Measurements from ENCODE around the gene TINAGL1. TPM values are rescaled to one million over a fixed set of nuclear protein-coding genes. Genes with fewer than 3 reads are reported as not detected.

TINAGL1 gene
- total and polyA plus RNA-seq, 2 of the 13 experiments (the other 11 are each of a cell fraction or from before 2014, with no cell fraction given) = 24.7 to 76.8 TPM

DNA sequence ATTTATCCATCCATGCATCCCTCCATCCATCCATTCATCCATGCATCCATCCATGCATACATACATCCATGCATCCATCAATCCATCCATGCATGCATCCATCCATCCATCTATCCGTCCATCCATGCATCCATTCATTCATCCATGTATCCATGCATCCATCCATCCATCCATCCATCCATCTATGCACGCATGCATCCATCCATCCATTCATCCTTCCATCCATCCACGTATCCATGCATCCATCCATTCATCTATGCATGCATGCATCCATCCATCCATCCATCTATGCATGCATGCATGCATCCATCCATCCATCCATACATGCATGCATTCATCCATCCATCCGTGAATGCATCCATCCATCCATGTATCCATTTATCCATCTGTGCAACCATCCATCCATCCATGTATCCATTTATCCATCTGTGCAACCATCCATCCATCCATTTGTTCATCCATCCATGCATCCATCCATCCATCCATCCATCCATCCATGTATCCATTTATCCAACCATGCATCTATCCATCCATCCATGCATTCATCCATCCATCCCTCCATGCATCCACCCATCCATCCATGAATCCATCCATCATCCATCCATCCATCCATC is 30.3 kb upstream of the TINAGL1 start (continued):
- TF ChIP-seq, protein P1, sequence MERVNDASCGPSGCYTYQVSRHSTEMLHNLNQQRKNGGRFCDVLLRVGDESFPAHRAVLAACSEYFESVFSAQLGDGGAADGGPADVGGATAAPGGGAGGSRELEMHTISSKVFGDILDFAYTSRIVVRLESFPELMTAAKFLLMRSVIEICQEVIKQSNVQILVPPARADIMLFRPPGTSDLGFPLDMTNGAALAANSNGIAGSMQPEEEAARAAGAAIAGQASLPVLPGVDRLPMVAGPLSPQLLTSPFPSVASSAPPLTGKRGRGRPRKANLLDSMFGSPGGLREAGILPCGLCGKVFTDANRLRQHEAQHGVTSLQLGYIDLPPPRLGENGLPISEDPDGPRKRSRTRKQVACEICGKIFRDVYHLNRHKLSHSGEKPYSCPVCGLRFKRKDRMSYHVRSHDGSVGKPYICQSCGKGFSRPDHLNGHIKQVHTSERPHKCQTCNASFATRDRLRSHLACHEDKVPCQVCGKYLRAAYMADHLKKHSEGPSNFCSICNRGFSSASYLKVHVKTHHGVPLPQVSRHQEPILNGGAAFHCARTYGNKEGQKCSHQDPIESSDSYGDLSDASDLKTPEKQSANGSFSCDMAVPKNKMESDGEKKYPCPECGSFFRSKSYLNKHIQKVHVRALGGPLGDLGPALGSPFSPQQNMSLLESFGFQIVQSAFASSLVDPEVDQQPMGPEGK (CRISPR knock-in tag; IDR thresholded peaks at IDR 0.05) = no peak

DNA sequence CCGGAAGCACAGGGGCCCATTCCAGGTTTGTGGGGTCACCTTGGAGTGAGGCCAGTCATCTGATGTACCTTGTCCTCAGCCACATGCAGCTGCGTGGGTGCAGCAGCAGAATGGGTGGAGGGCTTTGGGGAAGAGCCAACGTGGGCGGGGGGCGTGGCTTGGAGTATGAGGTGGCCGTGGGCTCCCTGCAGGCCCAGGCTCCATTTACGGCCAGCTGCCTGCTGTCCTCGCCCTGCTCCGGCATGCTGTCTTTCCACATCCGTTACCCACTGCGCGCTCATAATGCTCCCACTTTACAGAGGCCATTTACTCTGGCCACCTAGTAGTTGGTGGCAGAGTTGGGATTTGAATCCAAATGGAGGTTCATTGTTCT is 27.8 kb upstream of the TINAGL1 start:
- no peak for DNase-seq (ENCODE audit: low spot score)
- peak; percentile 32 for ATAC-seq
- FAIRE-seq = no peak
- Histone ChIP-seq H3K27ac (ENCODE audit: extremely low read length, insufficient read depth, low read length) (no peak overlapping the region), H4K20me1 (ENCODE audit: insufficient read depth, low read length) (no peaks in the 10 kb centered on the region), H3K79me2 (ENCODE audit: insufficient read depth, low read length) (no peaks in the 10 kb centered on the region), H3K27me3 (ENCODE audit: control insufficient read depth in 1 of 2, insufficient read depth in 2 of 2, low read length in 2 of 2) (no peaks in the 10 kb centered on the region), H2AFZ (ENCODE audit: low read length) (no peak overlapping the region), H3K36me3 (replicated peaks in 1 of 2; ENCODE audit: control insufficient read depth in 1 of 2, insufficient read depth in 2 of 2, low read length in 2 of 2) (no peaks in the 10 kb centered on the region), H3K9ac (ENCODE audit: insufficient read depth, low read depth, low read length) (no peak overlapping the region), H3K9me3 (ENCODE audit: low read length) (no peaks in the 10 kb centered on the region), H3K4me2 (ENCODE audit: low read depth, low read length) (peak overlapping the region; percentile 97), H3K4me3 (replicated peaks in 1 of 3; ENCODE audit: insufficient read depth in 1 of 3, low read depth in 2 of 3, low read length in 3 of 3) (peak overlapping the region in 1 of 3 experiments; percentile 75; a peak in 2 of 6 replicates), H3K4me1 (ENCODE audit: insufficient read depth, low read length) (peaks cover 57% of the 10 kb centered on the region)
- no TSS peak for BruUV-seq (replicated peaks)
- ChIA-PET POLR2A (interaction anchor here (0.6 to 2.6 kb wide), 10 partner anchors 24 to 524 kb away, joined by 3 to 17 read pairs (median 6); partner anchors contain the start of genes PEF1 and TMEM39B), CTCF (ENCODE audit: low intra/inter-chr PET ratio, low total read pairs) (interaction anchor here (0.7 to 3.0 kb wide), 9 partner anchors 39 to 154 kb away, joined by 3 to 32 read pairs (median 6); no protein-coding TSS in a partner anchor)
- in situ Hi-C loops (cut with HindIII; ENCODE audit: extremely low pct_ligation_motif_present, low pct_unique_long_range_greater_than_20kb) (no loop called here), intact Hi-C loops (cut with micrococcal nuclease; ENCODE audit: unreplicated experiment) (loop anchor here (2.0 to 5.0 kb wide), 2 partner anchors 41 to 128 kb away; no protein-coding TSS in a partner anchor)
- 76% methylated on average over 3 of the region's 12 CpGs for WGBS (ENCODE audit: low lambda C conversion rate)
- TF ChIP-seq, protein P2, sequence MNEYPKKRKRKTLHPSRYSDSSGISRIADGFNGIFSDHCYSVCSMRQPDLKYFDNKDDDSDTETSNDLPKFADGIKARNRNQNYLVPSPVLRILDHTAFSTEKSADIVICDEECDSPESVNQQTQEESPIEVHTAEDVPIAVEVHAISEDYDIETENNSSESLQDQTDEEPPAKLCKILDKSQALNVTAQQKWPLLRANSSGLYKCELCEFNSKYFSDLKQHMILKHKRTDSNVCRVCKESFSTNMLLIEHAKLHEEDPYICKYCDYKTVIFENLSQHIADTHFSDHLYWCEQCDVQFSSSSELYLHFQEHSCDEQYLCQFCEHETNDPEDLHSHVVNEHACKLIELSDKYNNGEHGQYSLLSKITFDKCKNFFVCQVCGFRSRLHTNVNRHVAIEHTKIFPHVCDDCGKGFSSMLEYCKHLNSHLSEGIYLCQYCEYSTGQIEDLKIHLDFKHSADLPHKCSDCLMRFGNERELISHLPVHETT (CRISPR knock-in tag; conservative IDR thresholded peaks at IDR 0.05) = no peak
- TF ChIP-seq MYC (CRISPR knock-in tag; IDR thresholded peaks at IDR 0.05; ENCODE audit: borderline replicate concordance) (no peak; the same call in 1 of the 2 replicates), HOXA5 (CRISPR knock-in tag; IDR thresholded peaks at IDR 0.05) (no peak), NFYC (CRISPR knock-in tag; IDR thresholded peaks at IDR 0.05) (no peak), YY1 (IDR thresholded peaks at IDR 0.05; ENCODE audit: insufficient read depth, insufficient replicate concordance, low read depth, low read length) (peak; percentile 6), ZNF343 (CRISPR knock-in tag; IDR thresholded peaks at IDR 0.05) (no peak), ZNF777 (CRISPR knock-in tag; IDR thresholded peaks at IDR 0.05) (no peak), SP2 (CRISPR knock-in tag; IDR thresholded peaks at IDR 0.05) (peak; percentile 29; the same call in 1 of the 2 replicates)
- TF ChIP-seq, protein P3, sequence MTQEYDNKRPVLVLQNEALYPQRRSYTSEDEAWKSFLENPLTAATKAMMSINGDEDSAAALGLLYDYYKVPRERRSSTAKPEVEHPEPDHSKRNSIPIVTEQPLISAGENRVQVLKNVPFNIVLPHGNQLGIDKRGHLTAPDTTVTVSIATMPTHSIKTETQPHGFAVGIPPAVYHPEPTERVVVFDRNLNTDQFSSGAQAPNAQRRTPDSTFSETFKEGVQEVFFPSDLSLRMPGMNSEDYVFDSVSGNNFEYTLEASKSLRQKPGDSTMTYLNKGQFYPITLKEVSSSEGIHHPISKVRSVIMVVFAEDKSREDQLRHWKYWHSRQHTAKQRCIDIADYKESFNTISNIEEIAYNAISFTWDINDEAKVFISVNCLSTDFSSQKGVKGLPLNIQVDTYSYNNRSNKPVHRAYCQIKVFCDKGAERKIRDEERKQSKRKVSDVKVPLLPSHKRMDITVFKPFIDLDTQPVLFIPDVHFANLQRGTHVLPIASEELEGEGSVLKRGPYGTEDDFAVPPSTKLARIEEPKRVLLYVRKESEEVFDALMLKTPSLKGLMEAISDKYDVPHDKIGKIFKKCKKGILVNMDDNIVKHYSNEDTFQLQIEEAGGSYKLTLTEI (CRISPR knock-in tag; conservative IDR thresholded peaks at IDR 0.05) = no peak

All from HepG2 (cell line).